ENCODE measurements around the gene RBM19.

RBM19 gene

DNA sequence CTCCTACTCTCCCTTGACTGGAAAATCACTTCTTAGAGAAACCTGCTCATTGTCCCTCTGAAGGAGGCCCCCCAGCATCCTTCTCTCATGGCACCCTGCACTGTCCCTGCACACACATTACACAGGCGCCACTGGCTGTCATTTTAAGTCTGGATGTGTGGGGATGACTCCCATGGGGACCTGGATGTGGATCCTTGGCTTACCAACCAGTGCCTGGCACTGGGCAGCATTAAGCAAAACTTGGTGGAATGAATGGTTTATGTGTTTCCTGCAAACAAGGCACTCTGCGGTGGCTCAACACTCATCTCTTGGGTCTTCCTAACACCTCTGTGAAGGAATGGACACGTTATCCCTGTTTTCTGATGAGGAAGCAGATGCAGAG is 162.4 kb downstream of the RBM19 start:
- no peak for DNase-seq (ENCODE audit: low read depth)

DNA sequence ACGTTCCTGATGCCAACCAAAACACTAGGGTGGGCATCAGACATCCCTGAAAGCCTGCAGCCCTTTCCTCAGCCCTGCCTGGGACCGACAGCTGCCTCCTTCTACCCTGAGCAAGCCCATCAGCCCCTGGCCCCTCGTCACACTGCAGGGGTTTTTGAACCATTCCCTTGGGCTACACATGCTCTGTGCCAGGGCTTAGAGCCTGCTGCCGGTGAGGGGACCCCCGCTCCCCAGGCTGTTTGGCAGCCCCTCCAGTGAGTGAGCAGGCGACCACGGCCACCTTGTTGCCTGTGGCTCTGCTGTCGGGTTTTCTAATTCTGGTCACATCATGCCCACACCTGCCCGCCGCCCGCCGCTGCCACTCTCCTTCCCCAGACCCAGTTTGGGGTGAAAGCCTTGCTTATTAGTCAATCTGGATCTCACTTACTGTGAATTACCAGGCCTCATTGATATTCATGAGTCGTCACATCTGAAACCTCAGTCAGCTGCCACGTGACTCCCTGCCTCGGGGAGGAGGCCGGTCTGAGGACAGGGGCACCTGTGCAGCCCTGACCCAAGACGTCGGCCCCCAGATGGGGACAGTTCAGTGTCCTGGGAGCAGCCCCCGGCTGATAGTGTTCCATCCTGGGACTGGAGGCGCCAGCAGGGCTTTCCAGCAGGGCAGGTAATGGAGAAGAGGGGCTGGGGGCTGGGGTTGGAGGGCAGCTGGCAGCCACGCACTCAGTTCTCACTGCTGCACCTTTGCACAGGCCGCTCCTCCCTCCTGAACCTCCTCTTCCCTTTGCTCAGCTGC is 163.0 kb downstream of the RBM19 start:
- DNase-seq (ENCODE audit: low read depth): no peak

DNA sequence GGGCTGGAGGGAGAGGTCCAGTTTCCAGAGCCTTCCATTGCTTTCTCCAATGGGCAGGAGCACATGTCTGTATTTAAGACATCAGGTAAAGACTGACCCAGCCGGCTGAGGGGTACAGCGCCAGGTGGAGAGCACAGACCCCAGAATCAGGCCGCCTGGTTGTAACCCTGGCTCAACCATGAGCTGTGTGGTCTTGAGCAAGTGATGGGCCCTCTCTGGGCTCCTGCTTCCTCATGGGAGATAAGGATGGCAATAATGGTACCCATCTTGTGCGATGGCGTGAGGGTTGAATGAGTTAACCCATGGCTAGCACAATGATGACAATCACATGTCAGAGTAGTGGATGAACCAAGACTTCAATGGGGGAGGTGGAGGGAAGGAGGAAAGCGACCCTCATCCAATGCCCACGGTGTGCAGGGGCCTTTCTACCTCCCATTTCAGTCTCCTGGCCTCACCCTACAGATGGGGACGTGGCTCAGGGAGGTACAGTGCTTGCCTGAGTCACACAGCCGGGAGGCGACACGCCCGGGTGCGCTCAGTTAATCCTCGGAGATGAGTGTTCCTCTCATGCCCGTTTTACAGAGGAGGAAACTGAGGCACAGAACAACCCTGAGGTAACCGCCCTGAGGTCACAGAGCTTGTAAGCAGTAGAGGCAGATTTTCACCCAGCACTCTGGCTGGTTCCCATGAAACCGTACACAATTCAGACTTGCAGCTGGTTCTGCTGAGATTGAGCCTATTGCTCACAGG is 163.9 kb downstream of the RBM19 start:
- no peak for DNase-seq (ENCODE audit: low read depth)

DNA sequence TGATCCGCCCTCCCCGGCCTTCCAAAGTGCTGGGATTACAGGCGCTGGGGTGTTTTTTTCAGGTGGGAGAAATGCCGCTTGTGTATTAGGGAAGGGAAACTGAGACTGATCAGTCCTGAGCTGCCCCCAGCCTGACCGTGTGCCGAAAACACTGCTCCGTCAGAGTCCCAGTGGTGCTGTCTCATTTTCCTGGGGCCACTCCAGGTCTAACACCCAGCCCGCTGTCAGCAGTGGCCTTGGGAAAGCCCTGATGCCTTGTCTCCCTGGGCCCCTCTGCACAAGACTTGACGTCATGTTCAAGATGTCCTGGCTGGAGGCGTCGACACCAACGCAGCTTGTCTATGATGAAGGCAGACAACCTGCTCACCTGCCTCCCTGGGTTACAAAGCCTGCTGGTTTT is 165.9 kb downstream of the RBM19 start:
- DNase-seq (ENCODE audit: low read depth): no peak

- no peak for DNase-seq (ENCODE audit: low read depth)
Measured at GRCh38 chr12:113798552-113798951, 167.6 kb downstream of the RBM19 start.

GRCh38 chr12:113797535-113797868 is 168.6 kb downstream of the RBM19 start:
- DNase-seq (ENCODE audit: low read depth): no peak

GRCh38 chr12:113796852-113797534 is 169.1 kb downstream of the RBM19 start:
- no peak for DNase-seq (ENCODE audit: low read depth)

- DNase-seq (ENCODE audit: low read depth): no peak
Measured at GRCh38 chr12:113796066-113796827, 169.9 kb downstream of the RBM19 start.

DNA sequence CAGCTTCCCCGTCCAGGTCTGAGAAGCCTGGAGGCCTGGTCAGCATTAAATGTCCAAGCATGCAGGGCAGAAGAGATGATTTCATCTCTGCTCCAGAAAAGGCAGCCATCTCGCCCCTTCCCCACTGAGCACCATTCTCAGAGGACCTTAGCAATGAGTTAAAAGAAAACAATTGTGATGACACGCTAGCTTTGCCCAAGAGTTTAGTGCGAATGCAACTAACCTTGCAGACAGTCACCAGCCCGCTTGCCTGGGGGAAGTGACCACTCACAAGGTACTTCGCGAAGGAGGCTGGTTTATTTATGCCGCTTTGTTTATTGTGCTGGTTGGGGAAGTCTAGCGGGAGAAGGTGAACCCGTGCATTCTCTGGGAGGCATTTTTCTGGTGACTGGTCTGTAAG is 170.7 kb downstream of the RBM19 start:
- no peak for DNase-seq (ENCODE audit: low read depth)

GRCh38 chr12:113794774-113795173 is 171.4 kb downstream of the RBM19 start:
- DNase-seq (ENCODE audit: low read depth): no peak

DNA sequence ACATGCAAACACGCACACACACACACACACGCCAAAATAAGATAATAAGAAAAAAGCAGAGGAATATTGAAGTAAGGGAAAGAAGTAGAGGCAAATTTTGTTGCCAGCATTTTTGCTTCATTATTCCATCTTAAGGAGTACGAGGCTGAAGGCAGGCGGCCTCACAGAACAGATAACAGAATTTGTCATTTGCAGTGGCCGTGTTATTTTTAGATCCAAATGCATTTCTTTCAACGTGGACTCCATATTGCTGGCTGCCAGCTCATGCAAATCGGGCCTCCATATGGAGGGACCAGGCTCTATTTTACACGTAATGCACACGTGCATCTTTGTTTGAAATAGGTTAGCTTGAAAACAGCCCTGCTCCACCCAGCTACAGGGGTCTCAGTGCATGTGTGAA is 172.9 kb downstream of the RBM19 start:
- no peak for DNase-seq (ENCODE audit: low read depth)

DNA sequence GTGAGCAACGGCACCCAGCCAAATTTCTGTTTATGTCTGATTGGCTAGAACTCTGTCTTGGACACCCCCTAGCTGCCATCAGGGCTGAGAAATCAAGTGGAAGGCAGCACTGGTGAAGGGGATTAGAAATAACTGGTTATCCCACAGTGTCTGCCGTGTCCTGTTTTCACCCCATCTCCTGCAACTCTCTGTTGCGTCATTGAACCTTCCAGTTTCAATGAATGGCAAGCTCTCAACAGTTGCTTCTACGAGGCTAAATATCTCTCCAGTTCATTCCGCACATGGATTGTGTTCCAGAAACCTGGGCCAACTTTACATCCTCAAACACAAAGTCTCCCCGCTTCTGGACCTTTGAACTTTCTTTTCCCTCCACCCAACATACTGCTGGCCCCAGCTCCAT is 173.7 kb downstream of the RBM19 start:
- DNase-seq (ENCODE audit: low read depth): no peak

- no peak for DNase-seq (ENCODE audit: low read depth)
Measured at GRCh38 chr12:113788020-113788856, 177.9 kb downstream of the RBM19 start.

DNA sequence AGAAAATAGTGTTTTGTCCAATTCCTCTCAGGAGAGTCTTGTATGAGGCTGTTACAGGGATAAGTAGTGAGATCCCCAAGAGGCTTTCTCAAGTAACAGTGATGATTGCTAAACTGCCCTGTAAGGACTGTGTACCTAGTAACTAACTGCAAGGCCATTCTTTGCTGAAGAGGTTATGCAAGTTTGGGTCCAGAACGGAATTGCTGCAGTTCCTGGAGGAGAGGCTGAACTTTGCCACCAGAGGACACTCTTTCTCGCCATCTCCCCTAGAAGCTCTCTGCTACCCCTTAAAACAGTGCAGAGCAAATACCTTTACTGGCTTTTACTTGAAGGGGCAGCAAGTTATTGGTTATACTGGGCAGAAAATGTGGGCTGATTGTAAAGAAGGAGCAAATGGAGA is 180.0 kb downstream of the RBM19 start:
- DNase-seq (ENCODE audit: low read depth): no peak

- no peak for DNase-seq (ENCODE audit: low read depth)
Measured at GRCh38 chr12:113783811-113784210, 182.3 kb downstream of the RBM19 start.

- no peak for DNase-seq (ENCODE audit: low read depth)
Measured at GRCh38 chr12:113782873-113783272, 183.3 kb downstream of the RBM19 start.

- no peak for DNase-seq (ENCODE audit: low read depth)
Measured at GRCh38 chr12:113781415-113782198, 184.5 kb downstream of the RBM19 start.

DNA sequence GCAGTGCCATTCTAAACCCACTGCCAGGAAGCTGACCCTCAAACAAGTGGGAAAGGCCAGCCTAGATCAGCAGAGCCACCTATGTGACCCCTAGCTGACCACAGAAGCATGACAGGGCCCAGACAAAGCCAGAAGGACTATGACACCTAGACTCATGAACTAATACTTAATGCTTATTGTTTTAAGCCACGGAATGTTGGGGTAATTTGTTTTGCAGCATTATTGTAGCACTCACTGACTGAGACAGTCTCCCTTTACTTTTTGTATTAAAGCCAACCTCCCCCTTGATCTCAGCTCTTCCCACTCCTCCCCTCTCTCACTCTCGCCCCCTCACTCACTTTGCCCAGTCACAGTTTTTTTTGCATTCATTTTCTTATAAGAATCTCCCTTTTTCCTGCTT is 186.4 kb downstream of the RBM19 start:
- no peak for DNase-seq (ENCODE audit: low read depth)

GRCh38 chr12:113778432-113779132 is 187.5 kb downstream of the RBM19 start:
- no peak for DNase-seq (ENCODE audit: low read depth)

DNA sequence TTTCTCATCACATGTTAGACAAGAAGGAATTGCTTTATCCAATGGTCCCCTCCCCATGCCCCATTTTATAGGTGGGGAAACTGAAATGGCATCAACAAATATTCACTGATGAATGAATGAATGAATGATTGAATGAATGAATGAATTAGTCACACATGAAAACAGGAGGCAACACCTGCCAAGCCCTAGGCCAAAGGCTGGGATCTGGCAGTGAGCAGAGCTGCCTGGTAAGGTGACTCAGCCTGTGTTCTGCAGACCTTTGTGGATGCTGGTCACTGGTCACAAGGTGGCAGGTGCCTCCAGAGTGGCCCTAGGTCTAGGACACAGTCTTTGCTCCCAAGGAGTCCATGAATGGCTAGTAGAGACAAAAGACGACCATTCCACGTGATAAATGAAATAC is 188.4 kb downstream of the RBM19 start:
- no peak for DNase-seq (ENCODE audit: low read depth)

Data from HS-27A (cell line).